Prostate gland (tissue), 2 donors: Measurements from ENCODE around the gene KRTAP4-7.

Source experiments
- POLR2A ChIP-seq: fragments of 450-650 bp; IDR thresholded peaks from one replicate; pipeline ENCODE4 v1.6.1; 2016; ENCODE audit warnings: antibody characterized with exemption, mild to moderate bottlenecking
- TF ChIP-seq, protein P1 (sequence below), 4 experiments: fragments of 200-600 bp in 2 of 4; fragments of 450-650 bp in 2 of 4; sonication (generic) in 2 of 4; IDR thresholded peaks; 1 replicate in 3 of 4; 2 replicates in 1 of 4; pipeline ENCODE4 v1.5.1; 2016 to 2019; ENCODE audit warnings: antibody characterized with exemption in 4 of 4, mild to moderate bottlenecking in 2 of 4, moderate library complexity in 2 of 4

DNA sequence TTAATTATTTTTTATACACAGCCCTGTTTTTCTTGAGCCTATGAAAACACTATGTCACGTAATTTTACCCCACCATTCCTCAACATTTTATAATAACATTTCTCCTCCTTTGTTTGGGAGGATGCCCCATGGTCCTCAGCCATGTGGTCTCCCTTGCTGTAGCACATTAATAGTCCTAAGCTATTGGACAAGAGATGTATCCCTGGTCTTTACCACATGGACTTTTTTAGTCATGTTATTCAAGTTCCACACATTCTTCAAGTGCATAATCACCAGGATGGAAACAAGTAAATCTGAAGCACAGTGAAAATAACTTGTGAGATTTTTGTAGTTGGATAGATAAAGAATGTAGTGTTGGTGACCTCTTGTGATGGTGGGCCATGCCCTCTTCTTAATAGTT is 22.0 kb upstream of the KRTAP4-7 start:
- TF ChIP-seq, protein P1, sequence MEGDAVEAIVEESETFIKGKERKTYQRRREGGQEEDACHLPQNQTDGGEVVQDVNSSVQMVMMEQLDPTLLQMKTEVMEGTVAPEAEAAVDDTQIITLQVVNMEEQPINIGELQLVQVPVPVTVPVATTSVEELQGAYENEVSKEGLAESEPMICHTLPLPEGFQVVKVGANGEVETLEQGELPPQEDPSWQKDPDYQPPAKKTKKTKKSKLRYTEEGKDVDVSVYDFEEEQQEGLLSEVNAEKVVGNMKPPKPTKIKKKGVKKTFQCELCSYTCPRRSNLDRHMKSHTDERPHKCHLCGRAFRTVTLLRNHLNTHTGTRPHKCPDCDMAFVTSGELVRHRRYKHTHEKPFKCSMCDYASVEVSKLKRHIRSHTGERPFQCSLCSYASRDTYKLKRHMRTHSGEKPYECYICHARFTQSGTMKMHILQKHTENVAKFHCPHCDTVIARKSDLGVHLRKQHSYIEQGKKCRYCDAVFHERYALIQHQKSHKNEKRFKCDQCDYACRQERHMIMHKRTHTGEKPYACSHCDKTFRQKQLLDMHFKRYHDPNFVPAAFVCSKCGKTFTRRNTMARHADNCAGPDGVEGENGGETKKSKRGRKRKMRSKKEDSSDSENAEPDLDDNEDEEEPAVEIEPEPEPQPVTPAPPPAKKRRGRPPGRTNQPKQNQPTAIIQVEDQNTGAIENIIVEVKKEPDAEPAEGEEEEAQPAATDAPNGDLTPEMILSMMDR (IDR thresholded peaks at IDR 0.05): no peak
- TF ChIP-seq POLR2A: no peak
